Activated B cell treated with CpG ODN at 0.5 μM for 24 hours (primary cell): ENCODE data around the gene RHAG. TPM values are rescaled to one million over a fixed set of nuclear protein-coding genes. Genes with fewer than 3 reads are reported as not detected.

Experiments used
- ATAC-seq: fragments of 200-7000 bp; cut with Tn5 transposase; one replicate; pipeline ENCODE4 v1.10.0; 2021; ENCODE audit warnings: low read depth, mild to moderate bottlenecking, moderate library complexity
- CTCF ChIA-PET: fragments of 350-600 bp; sonication (Branson Sonifier 250); formaldehyde crosslinking; loops from one replicate; lab custom pipeline; 2021; ENCODE audit warnings: antibody characterized with exemption; lab: Charles Lee
- POLR2A ChIA-PET: fragments of 350-600 bp; sonication (Branson Sonifier 250); formaldehyde crosslinking; loops from one replicate; lab custom pipeline; 2021; ENCODE audit warnings: antibody characterized with exemption; lab: Charles Lee
- DNase-seq: peaks from one replicate; pipeline ENCODE4 v3.0.0; 2022
- H3K27ac Mint-ChIP-seq: one replicate; pipeline ENCODE4 v1.8.0; 2020; ENCODE audit warnings: mixed read lengths
- H3K27me3 Mint-ChIP-seq: one replicate; pipeline ENCODE4 v1.8.0; 2021; ENCODE audit warnings: mixed read lengths
- H3K36me3 Mint-ChIP-seq: one replicate; pipeline ENCODE4 v1.8.0; 2021; ENCODE audit warnings: low read depth, mixed read lengths
- H3K4me1 Mint-ChIP-seq: one replicate; pipeline ENCODE4 v1.8.0; 2021; ENCODE audit warnings: mixed read lengths
- H3K4me3 Mint-ChIP-seq: one replicate; pipeline ENCODE4 v1.8.0; 2020; ENCODE audit warnings: mild to moderate bottlenecking, mixed read lengths
- H3K9me3 Mint-ChIP-seq: one replicate; pipeline ENCODE4 v1.8.0; 2020; ENCODE audit warnings: mixed read lengths
- intact Hi-C: fragments of 100-400 bp; cut with micrococcal nuclease; formaldehyde crosslinking; loops from one replicate; pipeline ENCODE4 v1.15.1; 2024
- total RNA-seq: library from RNA; stranded (reverse); gene quantifications from 2 replicates; pipeline ENCODE4 v1.2.3, GENCODE V29; 2022
- TF ChIP-seq, protein P1 (sequence below): fragments of 200-600 bp; IDR thresholded peaks from one replicate; pipeline ENCODE4 v1.8.0; 2022; ENCODE audit warnings: antibody characterized with exemption, mild to moderate bottlenecking

Gene RHAG
- total RNA-seq, 1 donor from 2014 or later = not detected

DNA sequence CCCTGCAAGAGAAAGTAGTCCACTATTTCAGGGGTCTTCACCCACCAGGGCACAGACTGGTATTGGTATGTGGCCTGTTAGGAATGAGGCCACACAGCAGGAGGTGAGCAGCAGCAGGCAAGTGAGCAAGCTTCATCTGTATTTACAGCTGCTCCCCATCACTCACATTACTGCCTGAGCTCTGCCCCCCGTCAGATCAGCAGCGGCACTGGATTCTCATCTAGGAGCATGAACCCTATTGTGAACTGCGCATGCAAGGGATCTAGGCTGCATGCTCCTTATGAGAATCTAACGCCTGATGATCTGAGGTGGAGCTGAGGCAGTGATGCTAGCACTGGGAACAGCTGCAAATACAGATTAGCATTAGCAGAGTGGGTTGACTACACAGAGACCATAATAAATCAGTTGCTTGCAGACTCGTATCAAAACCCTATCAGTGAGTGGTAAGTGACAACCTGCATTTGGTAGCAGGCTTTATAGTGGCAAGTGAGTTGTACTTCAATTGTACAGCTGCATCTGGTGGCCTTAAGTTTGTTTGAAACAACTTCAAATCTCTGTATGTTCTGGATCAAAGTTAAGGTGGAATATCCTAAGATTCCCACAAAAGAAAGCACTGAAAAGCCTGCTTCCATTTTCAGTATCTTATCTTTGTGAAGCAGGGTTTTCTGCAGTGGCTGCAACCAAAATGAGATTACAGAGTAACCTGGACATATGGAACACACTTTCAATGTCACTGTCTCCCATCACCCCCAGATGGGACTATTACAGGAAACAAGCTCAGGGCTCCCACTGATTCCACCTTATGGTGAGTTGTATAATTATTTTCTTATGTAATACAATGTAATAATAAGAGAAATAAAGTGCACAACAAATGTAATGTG, 73.4 kb downstream of the RHAG start:
- POLR2A ChIA-PET = no interaction called here
- H3K4me1 Mint-ChIP-seq = no peaks in the 10 kb centered on the region
- intact Hi-C loops = no loop called here
- peaks cover 6% of the 10 kb centered on the region for H3K9me3 Mint-ChIP-seq
- TF ChIP-seq, protein P1, sequence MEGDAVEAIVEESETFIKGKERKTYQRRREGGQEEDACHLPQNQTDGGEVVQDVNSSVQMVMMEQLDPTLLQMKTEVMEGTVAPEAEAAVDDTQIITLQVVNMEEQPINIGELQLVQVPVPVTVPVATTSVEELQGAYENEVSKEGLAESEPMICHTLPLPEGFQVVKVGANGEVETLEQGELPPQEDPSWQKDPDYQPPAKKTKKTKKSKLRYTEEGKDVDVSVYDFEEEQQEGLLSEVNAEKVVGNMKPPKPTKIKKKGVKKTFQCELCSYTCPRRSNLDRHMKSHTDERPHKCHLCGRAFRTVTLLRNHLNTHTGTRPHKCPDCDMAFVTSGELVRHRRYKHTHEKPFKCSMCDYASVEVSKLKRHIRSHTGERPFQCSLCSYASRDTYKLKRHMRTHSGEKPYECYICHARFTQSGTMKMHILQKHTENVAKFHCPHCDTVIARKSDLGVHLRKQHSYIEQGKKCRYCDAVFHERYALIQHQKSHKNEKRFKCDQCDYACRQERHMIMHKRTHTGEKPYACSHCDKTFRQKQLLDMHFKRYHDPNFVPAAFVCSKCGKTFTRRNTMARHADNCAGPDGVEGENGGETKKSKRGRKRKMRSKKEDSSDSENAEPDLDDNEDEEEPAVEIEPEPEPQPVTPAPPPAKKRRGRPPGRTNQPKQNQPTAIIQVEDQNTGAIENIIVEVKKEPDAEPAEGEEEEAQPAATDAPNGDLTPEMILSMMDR = no peak
- no peak for ATAC-seq
- H3K36me3 Mint-ChIP-seq = no peaks in the 10 kb centered on the region
- DNase-seq = no peak
- no peak overlapping the region for H3K4me3 Mint-ChIP-seq
- peaks cover 7% of the 10 kb centered on the region for H3K27me3 Mint-ChIP-seq
- CTCF ChIA-PET = no interaction called here
- no peak overlapping the region for H3K27ac Mint-ChIP-seq

DNA sequence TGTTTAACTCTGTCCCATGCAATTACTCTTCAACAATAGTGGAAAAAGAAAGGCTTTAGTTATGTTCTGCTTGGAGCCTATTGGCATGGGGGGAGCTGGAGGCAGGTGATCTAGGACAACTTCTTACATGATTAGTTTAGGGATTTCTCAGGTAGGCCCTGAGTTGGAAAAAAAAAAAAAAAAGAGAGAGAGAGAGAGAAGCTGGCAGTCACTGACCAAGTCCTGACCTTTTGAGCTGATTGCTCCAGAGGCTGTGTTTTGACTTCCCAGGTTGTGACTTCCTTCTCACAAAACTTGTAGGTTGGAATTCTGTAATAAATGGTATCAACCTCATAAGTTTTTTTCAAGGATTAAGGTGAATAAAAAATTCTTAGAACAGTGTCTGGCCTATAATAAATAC, 78.4 kb downstream of the RHAG start:
- no peaks in the 10 kb centered on the region for H3K36me3 Mint-ChIP-seq
- no peak overlapping the region for H3K27ac Mint-ChIP-seq
- ATAC-seq = no peak
- peaks cover 6% of the 10 kb centered on the region for H3K27me3 Mint-ChIP-seq
- ChIA-PET CTCF (no interaction called here), POLR2A (no interaction called here)
- TF ChIP-seq, protein P1 = no peak
- no peaks in the 10 kb centered on the region for H3K4me1 Mint-ChIP-seq
- no peaks in the 10 kb centered on the region for H3K9me3 Mint-ChIP-seq
- H3K4me3 Mint-ChIP-seq = no peak overlapping the region
- no peak for DNase-seq
- intact Hi-C loops = no loop called here

DNA sequence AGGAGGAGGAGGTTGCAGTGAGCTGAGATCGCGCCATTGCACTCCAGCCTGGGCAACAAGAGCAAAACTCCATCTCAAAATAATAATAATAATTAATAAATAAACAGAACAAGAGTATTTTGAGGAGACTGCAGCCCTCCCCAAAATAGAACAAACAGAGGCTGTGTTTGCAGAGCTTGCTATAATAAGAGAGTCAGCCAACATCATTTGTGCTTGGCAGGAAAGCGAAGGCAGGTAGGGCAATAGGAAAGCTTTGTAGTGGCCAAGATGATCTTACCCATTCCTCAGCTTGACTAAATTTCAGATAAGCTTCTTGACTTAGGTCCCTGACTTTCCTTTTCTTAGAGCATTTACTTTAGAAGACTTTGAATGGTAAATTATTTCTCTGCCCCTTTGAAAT, 79.5 kb downstream of the RHAG start:
- H3K36me3 Mint-ChIP-seq = no peaks in the 10 kb centered on the region
- intact Hi-C loops = no loop called here
- DNase-seq (no peak), ATAC-seq (no peak)
- no peak overlapping the region for H3K4me3 Mint-ChIP-seq
- peaks cover 12% of the 10 kb centered on the region for H3K27me3 Mint-ChIP-seq
- H3K27ac Mint-ChIP-seq = no peak overlapping the region
- TF ChIP-seq, protein P1 = no peak
- CTCF ChIA-PET = no interaction called here
- no peaks in the 10 kb centered on the region for H3K9me3 Mint-ChIP-seq
- POLR2A ChIA-PET = no interaction called here
- peaks cover 2% of the 10 kb centered on the region for H3K4me1 Mint-ChIP-seq

DNA sequence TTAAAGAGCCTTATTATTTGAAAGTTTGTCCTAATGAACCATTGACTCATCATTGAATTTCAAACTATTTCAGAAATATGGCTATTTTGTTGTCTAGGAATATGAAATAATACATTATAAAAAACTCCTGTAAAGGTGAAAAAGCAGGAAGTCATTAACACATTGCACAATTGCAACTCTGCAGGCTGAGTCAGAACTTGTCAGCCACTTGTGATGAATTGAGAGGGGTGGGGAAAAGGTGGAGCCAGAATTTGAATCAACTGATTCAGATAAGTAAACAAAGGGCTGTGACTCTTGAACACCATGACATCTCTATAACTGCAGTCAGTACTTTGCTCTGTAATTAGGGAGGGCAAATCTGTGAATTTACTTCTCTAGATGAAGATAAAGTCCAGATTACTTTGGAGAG, 80.2 kb downstream of the RHAG start:
- ATAC-seq (no peak), DNase-seq (no peak)
- Mint-ChIP-seq H3K27me3 (peaks cover 17% of the 10 kb centered on the region), H3K9me3 (no peaks in the 10 kb centered on the region), H3K4me1 (peaks cover 7% of the 10 kb centered on the region), H3K4me3 (no peak overlapping the region), H3K36me3 (no peaks in the 10 kb centered on the region), H3K27ac (no peak overlapping the region)
- intact Hi-C loops = no loop called here
- POLR2A ChIA-PET = no interaction called here
- TF ChIP-seq, protein P1 = no peak
- CTCF ChIA-PET = no interaction called here

DNA sequence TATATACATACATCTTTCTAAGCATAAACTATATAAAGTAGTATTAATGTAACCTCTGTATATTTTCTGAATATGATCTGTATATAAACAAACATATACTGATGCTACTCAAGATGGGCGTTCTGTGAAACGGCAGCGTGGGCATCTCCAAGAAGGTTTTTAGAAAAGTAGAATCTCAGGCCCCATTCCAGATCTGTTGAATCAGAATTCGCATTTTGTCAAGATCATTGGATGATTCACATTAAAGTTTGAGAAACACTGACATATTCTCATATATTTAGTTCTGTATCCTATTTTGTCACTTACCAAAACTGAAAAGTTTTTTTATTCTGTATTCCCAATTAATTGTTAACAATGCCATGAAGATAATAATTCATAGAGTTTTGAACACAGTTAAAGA, 80.7 kb downstream of the RHAG start:
- ChIA-PET CTCF (no interaction called here), POLR2A (no interaction called here)
- Mint-ChIP-seq H3K36me3 (no peaks in the 10 kb centered on the region), H3K4me1 (peaks cover 12% of the 10 kb centered on the region), H3K27ac (no peak overlapping the region), H3K9me3 (no peaks in the 10 kb centered on the region), H3K4me3 (no peak overlapping the region), H3K27me3 (peaks cover 20% of the 10 kb centered on the region)
- no peak for ATAC-seq
- intact Hi-C loops = no loop called here
- DNase-seq = no peak
- TF ChIP-seq, protein P1 = no peak

Other genes starting within 250 kb of the RHAG start
- gene MMUT, start 173.6 kb downstream of the RHAG start, total RNA-seq = 9.3 and 11.0 TPM in 2 replicates
- gene CENPQ, start 173.5 kb downstream of the RHAG start, total RNA-seq = 7.1 and 7.2 TPM in 2 replicates
- not detected in 2 replicates for gene GLYATL3, start 136.9 kb downstream of the RHAG start, total RNA-seq
- not detected in 2 replicates for gene C6orf141, start 86.2 kb downstream of the RHAG start, total RNA-seq
- gene CRISP2, start 76.7 kb upstream of the RHAG start, total RNA-seq = not detected in 2 replicates
- not detected in 2 replicates for gene CRISP3, start 107.5 kb upstream of the RHAG start, total RNA-seq
- gene PGK2, start 150.4 kb upstream of the RHAG start, total RNA-seq = not detected in 2 replicates
- gene CRISP1, start 229.7 kb upstream of the RHAG start, total RNA-seq = not detected in 2 replicates